OCI-LY1 (cell line): ENCODE data around the gene PLEKHF1.

ENCODE experiments used
- CTCF ChIP-seq: fragments of 200-600 bp; sonication (generic), shearing (Covaris generic); IDR thresholded peaks from 2 replicates; pipeline ENCODE4 v1.5.1; 2017; ENCODE audit warnings: mild to moderate bottlenecking, antibody characterized with exemption, low read length, moderate library complexity, mixed read lengths
- EZH2 ChIP-seq: fragments of 200-600 bp; sonication (generic), shearing (Covaris generic); IDR thresholded peaks from 2 replicates; pipeline ENCODE4 v1.8.0; 2017; ENCODE audit warnings: borderline replicate concordance, mixed run types, mild to moderate bottlenecking, antibody characterized with exemption, low read length, moderate library complexity, mixed read lengths

GRCh38 chr19:29708554-29709439, 43.5 kb downstream of the PLEKHF1 start:
- TF ChIP-seq EZH2 (no peak), CTCF (no peak)
